ENCODE results near the gene SLC4A8.

- TF ChIP-seq POLR2A (IDR thresholded peaks at IDR 0.05): no peak
- TF ChIP-seq CTCF (IDR thresholded peaks at IDR 0.05): no peak
- no peak for TF ChIP-seq POLR2AphosphoS5 (IDR thresholded peaks at IDR 0.05)
These were observed 20.0 kb upstream of the SLC4A8 start for GRCh38 chr12:51404627-51405026.
